HUES48 (cell line): ENCODE data around the gene LONP1.
"Not testable (repeated sequence)": the region's sequence is repeated elsewhere in the genome, so short reads cannot be mapped to it uniquely, and the experiment has no call there.

Source experiments
- H3K27ac ChIP-seq: one replicate; pipeline ENCODE4 v1.7.0; 2013; ENCODE audit warnings: low read depth, low read length, inconsistent platforms
- H3K27me3 ChIP-seq: 2 replicates; pipeline ENCODE4 v1.6.1; 2013; ENCODE audit warnings: mild to moderate bottlenecking, low read length; ENCODE audit not compliant: control insufficient read depth, insufficient read depth
- H3K36me3 ChIP-seq: 2 replicates; pipeline ENCODE4 v1.6.1; 2013; ENCODE audit warnings: low read length; ENCODE audit not compliant: control insufficient read depth, insufficient read depth
- H3K4me1 ChIP-seq: 2 replicates; pipeline ENCODE4 v1.6.1; 2013; ENCODE audit warnings: mild to moderate bottlenecking, low read length; ENCODE audit not compliant: control insufficient read depth, insufficient read depth
- H3K4me3 ChIP-seq: 2 replicates; pipeline ENCODE4 v1.5.1; 2013; ENCODE audit warnings: mild to moderate bottlenecking, low read depth, low read length
- H3K9ac ChIP-seq: 2 replicates; pipeline ENCODE4 v1.6.1; 2013; ENCODE audit warnings: mild to moderate bottlenecking, low read depth, low read length, moderate library complexity
- H3K9me3 ChIP-seq: 2 replicates; pipeline ENCODE4 v1.6.1; 2013; ENCODE audit warnings: low read length; ENCODE audit not compliant: control insufficient read depth, insufficient read depth

The LONP1 gene

GRCh38 chr19:5690955-5691821 is 28.8 kb downstream of the LONP1 start:
- Histone ChIP-seq H3K27ac (peak overlapping the region; percentile 96), H3K4me1 (no peaks in the 10 kb centered on the region), H3K9ac (peak overlapping the region; percentile 98), H3K36me3 (peaks cover 52% of the 10 kb centered on the region), H3K4me3 (peak overlapping the region; percentile 94), H3K27me3 (no peaks in the 10 kb centered on the region), H3K9me3 (no peaks in the 10 kb centered on the region)

DNA sequence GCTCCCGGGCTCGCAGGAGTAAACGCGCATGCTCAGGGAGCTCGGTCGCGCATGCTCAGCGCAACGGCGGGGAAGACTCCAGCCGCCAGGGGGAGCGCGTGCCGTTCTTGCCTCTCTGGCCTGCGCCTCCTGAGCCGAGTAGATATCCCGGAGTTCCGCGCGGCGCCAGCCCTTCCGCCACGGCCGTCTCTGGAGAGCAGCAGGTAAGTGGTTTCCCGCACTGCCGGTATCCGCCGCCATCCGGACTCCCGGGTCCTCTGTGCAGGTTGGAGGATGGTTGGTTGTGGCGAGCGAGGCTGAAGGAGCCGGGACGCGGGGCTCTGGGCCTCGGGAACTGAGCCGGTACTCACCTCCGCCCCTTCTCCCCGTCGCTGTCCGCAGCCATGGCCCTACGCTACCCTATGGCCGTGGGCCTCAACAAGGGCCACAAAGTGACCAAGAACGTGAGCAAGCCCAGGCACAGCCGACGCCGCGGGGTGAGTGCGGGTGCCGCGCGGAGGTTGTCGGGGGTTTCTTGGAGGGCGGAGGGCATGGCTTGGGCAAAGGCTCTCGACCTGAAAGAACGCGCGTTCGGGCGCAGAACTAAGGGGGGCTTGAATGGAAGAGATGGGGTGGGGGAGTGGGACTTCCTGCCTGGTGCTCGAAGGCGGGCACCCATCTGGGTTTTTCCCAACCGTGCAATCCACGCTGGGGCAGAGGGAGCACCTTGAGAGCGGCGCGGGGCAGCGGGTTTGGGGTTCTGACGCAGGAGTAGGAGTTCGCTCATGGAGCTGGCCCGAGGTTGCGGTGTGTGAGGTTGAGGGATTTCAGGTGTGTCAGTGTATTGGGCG is 29.6 kb downstream of the LONP1 start, which contains the start of gene RPL36:
RPL36 (plus strand) TSS at position 171 of the 830 bp plus-strand sequence; CDS start at position 384, 213 bp downstream.
- Histone ChIP-seq H3K9me3 (no peaks in the 10 kb centered on the region), H3K27ac (peak within 1 kb of the TSS; percentile 96), H3K9ac (peak within 1 kb of the TSS; percentile 98), H3K4me3 (peak within 1 kb of the TSS; percentile 94), H3K27me3 (no peaks in the 10 kb centered on the region), H3K36me3 (peaks cover 43% of the 10 kb centered on the region), H3K4me1 (no peaks in the 10 kb centered on the region)

GRCh38 chr19:5688262-5688881 is 31.6 kb downstream of the LONP1 start:
- H3K4me3 ChIP-seq, H3K27ac ChIP-seq, H3K27me3 ChIP-seq, H3K4me1 ChIP-seq, H3K9me3 ChIP-seq, H3K9ac ChIP-seq: not testable (repeated sequence)
- H3K36me3 ChIP-seq, result peaks cover 24% of the 10 kb centered on the region

DNA sequence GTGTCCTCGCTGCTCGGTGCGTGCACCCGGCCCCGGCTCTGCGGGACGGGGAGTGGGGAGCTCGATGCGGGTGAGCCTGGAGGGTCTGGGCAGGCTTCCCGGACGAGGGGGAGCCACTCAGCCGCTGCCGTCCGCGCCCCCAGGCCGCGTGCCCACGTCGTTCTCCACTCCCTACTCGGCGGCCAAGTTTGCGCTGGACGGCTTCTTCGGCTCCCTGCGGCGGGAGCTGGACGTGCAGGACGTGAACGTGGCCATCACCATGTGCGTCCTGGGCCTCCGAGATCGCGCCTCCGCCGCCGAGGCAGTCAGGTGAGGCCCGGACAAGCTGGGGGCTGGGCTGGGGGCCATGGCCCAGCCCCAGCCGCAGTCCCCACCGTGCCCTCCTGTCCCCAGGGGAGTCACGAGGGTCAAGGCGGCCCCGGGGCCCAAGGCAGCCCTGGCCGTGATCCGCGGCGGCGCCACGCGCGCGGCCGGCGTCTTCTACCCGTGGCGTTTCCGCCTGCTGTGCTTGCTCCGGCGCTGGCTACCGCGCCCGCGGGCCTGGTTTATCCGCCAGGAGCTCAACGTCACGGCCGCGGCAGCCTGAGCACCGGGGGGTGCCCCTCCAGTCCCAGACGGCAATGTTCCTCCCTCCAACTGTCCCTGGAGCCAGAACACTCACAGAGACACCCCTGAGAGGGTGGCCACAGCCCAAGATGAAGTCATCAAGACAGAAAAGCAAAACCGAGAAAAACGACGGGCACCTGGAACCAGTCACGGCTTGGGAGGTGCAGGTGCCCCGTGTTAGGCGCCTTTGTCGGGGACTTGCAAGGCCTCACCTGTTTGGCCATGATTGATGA is 32.4 kb downstream of the LONP1 start:
- peak overlapping the region; percentile 35; the same call in 1 of the 2 replicates for H3K4me3 ChIP-seq
- peaks cover 16% of the 10 kb centered on the region for H3K36me3 ChIP-seq
- H3K9ac ChIP-seq, result no peak overlapping the region
- H3K4me1 ChIP-seq, result no peaks in the 10 kb centered on the region
- H3K27ac ChIP-seq, result no peak overlapping the region
- H3K27me3 ChIP-seq, result no peaks in the 10 kb centered on the region
- H3K9me3 ChIP-seq, result no peaks in the 10 kb centered on the region

DNA sequence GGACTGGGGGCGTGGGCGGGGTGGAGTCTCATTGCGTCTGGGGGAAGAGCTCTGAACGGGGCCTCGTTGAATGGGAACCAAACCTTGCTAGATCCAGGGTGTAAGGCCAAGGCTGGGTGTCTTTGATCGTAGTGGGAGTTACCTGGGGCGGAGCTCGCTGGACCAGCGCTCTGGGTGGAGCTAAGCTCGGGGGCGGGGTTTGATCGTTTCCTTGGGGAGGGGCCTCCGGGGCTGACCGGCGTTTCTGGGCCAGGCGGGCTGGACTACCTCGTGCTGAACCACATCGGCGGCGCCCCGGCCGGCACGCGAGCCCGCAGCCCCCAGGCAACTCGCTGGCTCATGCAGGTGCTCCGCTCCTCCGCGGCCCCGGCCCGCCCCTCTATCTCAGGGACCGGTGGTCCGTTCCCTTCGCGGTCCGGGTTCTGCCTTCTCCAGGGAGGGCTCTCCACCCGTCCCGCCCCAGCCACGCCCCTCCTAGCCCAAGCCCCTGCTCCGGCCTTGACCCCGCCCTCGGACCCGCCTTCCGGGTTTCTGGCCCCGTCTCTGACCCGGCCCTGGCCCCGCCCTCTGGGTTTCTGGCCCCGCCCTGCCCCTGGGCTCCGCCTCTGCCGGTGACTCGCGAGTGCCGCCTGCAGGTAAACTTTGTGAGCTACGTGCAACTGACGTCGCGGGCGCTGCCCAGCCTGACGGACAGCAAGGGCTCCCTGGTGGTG is 33.1 kb downstream of the LONP1 start:
- peaks cover 8% of the 10 kb centered on the region for H3K36me3 ChIP-seq
- no peaks in the 10 kb centered on the region for H3K9me3 ChIP-seq
- peak overlapping the region; percentile 74 for H3K4me3 ChIP-seq
- H3K27ac ChIP-seq, result peak overlapping the region; percentile 74
- H3K27me3 ChIP-seq, result no peaks in the 10 kb centered on the region
- no peak overlapping the region for H3K9ac ChIP-seq
- no peaks in the 10 kb centered on the region for H3K4me1 ChIP-seq

DNA sequence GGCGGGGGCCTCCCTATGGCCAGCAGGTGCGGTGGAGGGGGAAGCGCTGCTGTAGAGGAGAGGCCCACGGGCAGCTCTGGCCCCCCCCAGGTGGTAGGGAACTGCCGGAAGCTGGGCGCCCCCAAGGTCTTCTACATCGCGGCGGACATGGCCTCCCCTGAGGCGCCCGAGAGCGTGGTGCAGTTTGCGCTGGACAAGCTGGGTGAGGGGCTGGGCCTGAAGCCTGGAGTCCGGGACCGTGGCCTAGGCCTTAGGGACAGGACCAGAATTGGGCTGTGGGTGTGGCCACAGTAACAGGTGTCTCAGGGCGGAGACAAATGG is 33.7 kb downstream of the LONP1 start:
- Histone ChIP-seq H3K36me3 (0 out of 2 replicates have a peak, but pooled peaks cover 3% of the 10 kb centered on the region), H3K4me3 (peak overlapping the region; percentile 74; the same call in 1 of the 2 replicates), H3K9me3 (no peaks in the 10 kb centered on the region), H3K27ac (no peak overlapping the region), H3K4me1 (no peaks in the 10 kb centered on the region), H3K9ac (no peak overlapping the region), H3K27me3 (no peaks in the 10 kb centered on the region)

DNA sequence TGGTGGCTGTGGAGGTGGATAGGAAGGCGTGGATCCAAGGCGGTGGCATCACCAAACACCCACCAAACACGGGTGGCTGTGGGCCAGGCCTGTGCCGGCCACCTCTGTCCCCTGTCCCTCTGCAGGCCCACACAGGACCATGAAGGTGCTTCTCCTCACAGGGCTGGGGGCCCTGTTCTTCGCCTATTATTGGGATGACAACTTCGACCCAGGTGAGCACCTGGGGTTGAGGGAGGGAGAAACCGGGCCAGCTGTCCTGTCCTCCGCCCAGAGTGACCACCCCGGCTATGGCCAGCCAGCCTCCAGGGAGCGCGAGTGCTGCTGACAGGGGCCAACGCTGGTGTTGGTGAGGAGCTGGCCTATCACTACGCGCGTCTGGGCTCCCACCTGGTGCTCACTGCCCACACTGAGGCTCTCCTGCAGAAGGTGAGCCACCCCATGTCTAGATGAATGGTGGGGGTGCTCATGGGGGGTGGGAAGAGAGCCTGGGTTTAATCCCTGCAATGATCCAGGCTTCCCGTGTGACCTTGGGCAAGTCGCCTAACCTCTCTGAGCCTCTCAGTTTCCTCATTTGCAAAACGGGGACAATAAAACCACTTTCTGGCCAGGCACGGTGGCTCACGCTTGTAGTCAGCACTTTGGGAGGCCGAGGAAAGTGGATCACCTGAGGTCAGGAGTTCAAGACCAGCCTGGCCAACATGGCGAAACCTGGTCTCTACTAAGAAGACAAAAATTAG is 35.1 kb downstream of the LONP1 start:
- no peak overlapping the region for H3K9ac ChIP-seq
- H3K36me3 ChIP-seq, result no peaks in the 10 kb centered on the region
- no peaks in the 10 kb centered on the region for H3K27me3 ChIP-seq
- H3K4me3 ChIP-seq, result no peak overlapping the region
- H3K9me3 ChIP-seq, result no peaks in the 10 kb centered on the region
- no peak overlapping the region for H3K27ac ChIP-seq
- H3K4me1 ChIP-seq, result 0 out of 2 replicates have a peak, but pooled peaks cover 2% of the 10 kb centered on the region

DNA sequence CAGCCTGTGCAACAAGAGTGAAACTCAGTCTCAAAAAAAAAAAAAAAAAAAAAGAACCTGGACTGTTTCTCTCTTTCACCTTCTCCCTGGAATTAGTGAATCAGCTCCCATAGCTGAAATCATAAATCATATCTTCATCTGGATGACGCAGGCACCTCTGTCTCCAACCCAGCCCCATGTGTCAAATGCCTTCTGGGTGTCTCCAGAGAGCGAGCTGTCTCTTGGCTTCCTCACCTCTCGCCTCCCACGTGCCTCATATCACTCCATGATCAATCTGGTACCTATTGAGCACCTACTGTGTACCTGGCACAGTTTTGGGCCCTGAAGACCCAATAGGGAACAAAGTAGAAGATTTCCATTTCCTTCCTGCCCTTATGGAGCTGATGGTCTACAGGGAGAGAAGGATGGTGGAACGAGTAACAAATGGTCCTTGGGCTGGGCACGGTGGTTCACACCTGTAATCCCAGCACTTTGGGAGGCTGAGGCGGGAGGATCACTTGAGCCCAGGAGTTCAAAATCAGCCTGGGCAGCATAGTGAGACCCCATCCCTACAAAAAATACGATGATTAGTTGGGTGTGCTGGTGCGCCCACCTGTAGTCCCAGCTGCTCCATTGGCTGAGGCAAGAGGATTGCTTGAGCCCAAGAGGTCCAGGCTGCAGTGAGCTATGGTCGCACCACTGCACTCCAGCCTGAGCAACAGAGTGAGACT is 36.6 kb downstream of the LONP1 start:
- no peaks in the 10 kb centered on the region for H3K27me3 ChIP-seq
- no peaks in the 10 kb centered on the region for H3K9me3 ChIP-seq
- H3K36me3 ChIP-seq, result no peaks in the 10 kb centered on the region
- 0 out of 2 replicates have a peak, but pooled peaks cover 6% of the 10 kb centered on the region for H3K4me1 ChIP-seq
- H3K27ac ChIP-seq, result no peak overlapping the region
- no peak overlapping the region for H3K9ac ChIP-seq
- no peak overlapping the region for H3K4me3 ChIP-seq

GRCh38 chr19:5682107-5682482 is 37.9 kb downstream of the LONP1 start:
- Histone ChIP-seq H3K4me3 (no peak overlapping the region), H3K4me1 (0 out of 2 replicates have a peak, but pooled peaks cover 6% of the 10 kb centered on the region), H3K36me3 (no peaks in the 10 kb centered on the region), H3K9me3 (no peaks in the 10 kb centered on the region), H3K9ac (no peak overlapping the region), H3K27ac (no peak overlapping the region), H3K27me3 (no peaks in the 10 kb centered on the region)
